Measurements from ENCODE around the gene ACTN1.

Gene ACTN1

DNA sequence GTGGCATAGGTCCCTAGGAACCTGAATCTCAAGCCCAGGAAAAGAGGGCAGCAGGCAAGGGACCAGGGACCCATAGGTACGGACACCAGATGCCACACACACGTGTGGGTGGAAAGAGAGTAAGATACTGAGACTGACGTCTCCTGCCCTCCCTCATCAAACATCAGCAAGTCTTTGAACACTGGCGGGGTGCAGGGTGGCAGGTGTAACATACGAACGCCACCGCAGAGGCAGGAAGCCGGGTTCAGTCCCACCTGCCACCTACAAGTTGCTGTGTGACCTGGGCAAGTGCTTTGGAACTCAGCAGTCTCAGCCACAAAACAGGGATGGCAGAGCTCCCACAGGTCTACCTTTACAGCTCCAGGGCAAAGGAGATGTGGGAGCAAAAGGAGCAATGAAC, 11.1 kb downstream of the ACTN1 start:
- Histone ChIP-seq H3K27ac (ENCODE audit: low read length) (no peak overlapping the region), H3K4me1 (ENCODE audit: control insufficient read depth in 1 of 2, insufficient read depth in 2 of 2, low read length in 2 of 2) (peaks cover 26 to 95% of the 10 kb centered on the region in 2 donors), H3K4me3 (ENCODE audit: low read depth in 1 of 2, low read length in 2 of 2) (peak overlapping the region in 1 of 2 donors; percentile 7), H3K9me3 (ENCODE audit: control insufficient read depth in 1 of 2, low read length in 2 of 2) (no peaks in the 10 kb centered on the region), H3K36me3 (ENCODE audit: control insufficient read depth in 1 of 2, insufficient read depth in 2 of 2, low read length in 2 of 2) (peaks cover 4 to 5% of the 10 kb centered on the region in 2 donors), H3K27me3 (ENCODE audit: low read depth, low read length) (no peaks in the 10 kb centered on the region)

GRCh38 chr14:68967459-68967940, 11.6 kb downstream of the ACTN1 start:
- Histone ChIP-seq H3K9me3 (ENCODE audit: control insufficient read depth in 1 of 2, low read length in 2 of 2) (no peaks in the 10 kb centered on the region), H3K4me3 (ENCODE audit: low read depth in 1 of 2, low read length in 2 of 2) (peak overlapping the region in 1 of 2 donors; percentile 11), H3K27me3 (ENCODE audit: low read depth, low read length) (no peaks in the 10 kb centered on the region), H3K4me1 (ENCODE audit: control insufficient read depth in 1 of 2, insufficient read depth in 2 of 2, low read length in 2 of 2) (peaks cover 26 to 95% of the 10 kb centered on the region in 2 donors), H3K27ac (ENCODE audit: low read length) (no peak overlapping the region), H3K36me3 (ENCODE audit: control insufficient read depth in 1 of 2, insufficient read depth in 2 of 2, low read length in 2 of 2) (peaks cover 4 to 5% of the 10 kb centered on the region in 2 donors)

DNA sequence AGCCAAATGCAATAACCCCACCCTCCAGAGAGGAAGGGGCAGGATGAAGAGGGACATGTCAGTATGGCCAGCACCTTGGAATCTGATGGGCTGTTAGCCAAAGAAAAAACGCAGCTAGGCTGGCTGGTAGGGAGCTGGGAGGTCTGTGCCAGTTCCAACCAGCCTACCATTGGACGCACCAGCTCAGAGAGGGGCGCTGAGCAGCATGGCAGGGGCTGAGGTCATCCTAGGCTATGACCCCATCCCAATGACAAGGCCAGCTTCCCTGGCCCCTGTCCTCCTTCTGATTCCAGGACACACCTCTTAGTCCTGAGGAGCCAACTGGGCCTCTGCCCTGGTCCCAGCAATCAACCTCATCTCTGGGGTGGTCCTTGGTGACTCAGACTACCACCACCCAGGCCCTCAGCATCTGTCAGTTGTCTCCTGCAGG, 12.2 kb downstream of the ACTN1 start:
- no peaks in the 10 kb centered on the region for H3K27me3 ChIP-seq (ENCODE audit: low read depth, low read length)
- H3K9me3 ChIP-seq (ENCODE audit: control insufficient read depth in 1 of 2, low read length in 2 of 2) = no peaks in the 10 kb centered on the region
- peaks cover 4 to 5% of the 10 kb centered on the region in 2 donors for H3K36me3 ChIP-seq (ENCODE audit: control insufficient read depth in 1 of 2, insufficient read depth in 2 of 2, low read length in 2 of 2)
- H3K4me1 ChIP-seq (ENCODE audit: control insufficient read depth in 1 of 2, insufficient read depth in 2 of 2, low read length in 2 of 2) = peaks cover 26 to 95% of the 10 kb centered on the region in 2 donors
- peak overlapping the region in 1 of 2 donors; percentile 11 for H3K4me3 ChIP-seq (ENCODE audit: low read depth in 1 of 2, low read length in 2 of 2)
- H3K27ac ChIP-seq (ENCODE audit: low read length) = peak overlapping the region; percentile 50

- peaks cover 22 to 96% of the 10 kb centered on the region in 2 donors for H3K4me1 ChIP-seq (ENCODE audit: control insufficient read depth in 1 of 2, insufficient read depth in 2 of 2, low read length in 2 of 2)
- no peaks in the 10 kb centered on the region for H3K36me3 ChIP-seq (ENCODE audit: control insufficient read depth in 1 of 2, insufficient read depth in 2 of 2, low read length in 2 of 2)
- H3K27ac ChIP-seq (ENCODE audit: low read length) = peak overlapping the region; percentile 41
- no peaks in the 10 kb centered on the region for H3K27me3 ChIP-seq (ENCODE audit: low read depth, low read length)
- no peak overlapping the region for H3K4me3 ChIP-seq (ENCODE audit: low read depth in 1 of 2, low read length in 2 of 2)
- no peaks in the 10 kb centered on the region for H3K9me3 ChIP-seq (ENCODE audit: control insufficient read depth in 1 of 2, low read length in 2 of 2)
These were observed 13.8 kb downstream of the ACTN1 start for GRCh38 chr14:68965261-68965761.

- Histone ChIP-seq H3K27me3 (ENCODE audit: low read depth, low read length) (no peaks in the 10 kb centered on the region), H3K4me3 (ENCODE audit: low read depth in 1 of 2, low read length in 2 of 2) (peak overlapping the region in 1 of 2 donors; percentile 10), H3K27ac (ENCODE audit: low read length) (peak overlapping the region; percentile 41), H3K9me3 (ENCODE audit: control insufficient read depth in 1 of 2, low read length in 2 of 2) (no peaks in the 10 kb centered on the region), H3K4me1 (ENCODE audit: control insufficient read depth in 1 of 2, insufficient read depth in 2 of 2, low read length in 2 of 2) (peaks cover 22 to 90% of the 10 kb centered on the region in 2 donors), H3K36me3 (ENCODE audit: control insufficient read depth in 1 of 2, insufficient read depth in 2 of 2, low read length in 2 of 2) (no peaks in the 10 kb centered on the region)
These were observed 14.6 kb downstream of the ACTN1 start for GRCh38 chr14:68964300-68965093.

DNA sequence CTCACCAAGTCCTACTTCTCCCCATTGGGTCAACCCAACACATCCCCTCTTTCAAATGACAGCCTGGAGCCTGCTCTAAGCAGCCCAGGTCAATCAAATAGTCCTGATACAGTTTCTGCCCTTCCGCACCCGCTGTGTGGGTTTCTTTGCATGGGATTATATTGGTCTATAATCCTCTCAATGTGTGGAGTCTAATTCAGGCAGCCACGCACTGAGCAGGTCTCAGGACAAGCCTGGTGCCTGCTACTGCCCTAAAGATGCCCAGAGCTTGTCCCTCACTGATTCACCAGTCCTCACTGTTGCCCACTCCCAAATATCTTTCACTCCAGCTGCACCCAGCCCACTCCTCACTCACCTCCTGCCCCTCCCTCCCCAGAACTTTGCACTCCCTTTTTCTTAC, 16.4 kb downstream of the ACTN1 start:
- Histone ChIP-seq H3K36me3 (ENCODE audit: control insufficient read depth in 1 of 2, insufficient read depth in 2 of 2, low read length in 2 of 2) (peaks cover 0 to under 1% of the 10 kb centered on the region in 2 donors), H3K4me1 (ENCODE audit: control insufficient read depth in 1 of 2, insufficient read depth in 2 of 2, low read length in 2 of 2) (peaks cover 32 to 89% of the 10 kb centered on the region in 2 donors), H3K9me3 (ENCODE audit: control insufficient read depth in 1 of 2, low read length in 2 of 2) (no peaks in the 10 kb centered on the region), H3K27me3 (ENCODE audit: low read depth, low read length) (no peaks in the 10 kb centered on the region), H3K4me3 (ENCODE audit: low read depth in 1 of 2, low read length in 2 of 2) (peak overlapping the region in 1 of 2 donors; percentile 9), H3K27ac (ENCODE audit: low read length) (no peak overlapping the region)

DNA sequence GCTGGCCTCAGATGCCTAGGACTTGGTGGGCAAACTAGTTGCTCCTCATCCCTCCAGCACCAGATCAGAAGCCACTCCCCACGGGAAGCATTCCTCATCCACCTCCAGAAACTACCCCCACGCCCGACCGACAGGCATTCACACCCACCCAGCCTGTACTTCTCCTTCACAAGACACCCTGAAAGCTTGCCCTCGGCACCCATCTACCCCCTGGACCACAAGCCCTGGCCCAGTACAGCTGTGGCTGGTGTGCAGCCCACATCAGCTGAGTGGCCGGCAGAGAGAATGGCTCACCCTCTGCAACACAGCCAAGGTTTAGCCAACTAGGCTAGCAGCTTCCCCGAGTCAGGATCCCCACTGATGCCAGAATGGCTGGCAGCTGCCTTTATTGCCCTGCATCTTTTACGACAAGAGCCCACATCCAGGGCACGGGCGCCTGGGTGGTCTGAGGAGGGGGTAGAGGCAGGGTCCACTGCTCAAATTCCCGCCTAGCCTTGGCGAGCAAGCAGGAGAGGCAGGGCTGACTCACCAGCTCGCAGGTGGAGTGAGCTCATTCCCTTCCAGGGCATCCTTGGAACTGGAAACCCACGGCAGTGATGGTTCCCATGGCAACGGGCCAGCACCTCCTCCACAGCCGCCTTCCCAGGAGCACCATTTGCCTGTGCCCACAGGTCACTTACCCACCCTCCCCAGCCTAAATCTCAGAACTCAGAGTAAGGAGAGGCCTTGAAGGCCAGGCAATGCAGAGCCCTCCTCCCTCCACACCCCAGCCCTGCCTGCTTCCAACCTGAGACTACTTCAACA, 17.1 kb downstream of the ACTN1 start:
- H3K27me3 ChIP-seq (ENCODE audit: low read depth, low read length) = no peaks in the 10 kb centered on the region
- peak overlapping the region in 1 of 2 donors; percentile 9 for H3K4me3 ChIP-seq (ENCODE audit: low read depth in 1 of 2, low read length in 2 of 2)
- peaks cover 38 to 89% of the 10 kb centered on the region in 2 donors for H3K4me1 ChIP-seq (ENCODE audit: control insufficient read depth in 1 of 2, insufficient read depth in 2 of 2, low read length in 2 of 2)
- no peaks in the 10 kb centered on the region for H3K9me3 ChIP-seq (ENCODE audit: control insufficient read depth in 1 of 2, low read length in 2 of 2)
- peaks cover 0 to 5% of the 10 kb centered on the region in 2 donors for H3K36me3 ChIP-seq (ENCODE audit: control insufficient read depth in 1 of 2, insufficient read depth in 2 of 2, low read length in 2 of 2)
- H3K27ac ChIP-seq (ENCODE audit: low read length) = no peak overlapping the region

GRCh38 chr14:68961361-68961760, 17.7 kb downstream of the ACTN1 start:
- H3K4me1 ChIP-seq (ENCODE audit: control insufficient read depth in 1 of 2, insufficient read depth in 2 of 2, low read length in 2 of 2) = peaks cover 42 to 89% of the 10 kb centered on the region in 2 donors
- H3K9me3 ChIP-seq (ENCODE audit: control insufficient read depth in 1 of 2, low read length in 2 of 2) = no peaks in the 10 kb centered on the region
- peak overlapping the region in 1 of 2 donors; percentile 5 for H3K4me3 ChIP-seq (ENCODE audit: low read depth in 1 of 2, low read length in 2 of 2)
- H3K36me3 ChIP-seq (ENCODE audit: control insufficient read depth in 1 of 2, insufficient read depth in 2 of 2, low read length in 2 of 2) = peaks cover 0 to 5% of the 10 kb centered on the region in 2 donors
- H3K27ac ChIP-seq (ENCODE audit: low read length) = no peak overlapping the region
- H3K27me3 ChIP-seq (ENCODE audit: low read depth, low read length) = no peaks in the 10 kb centered on the region

GRCh38 chr14:68960123-68960522, 19.0 kb downstream of the ACTN1 start:
- H3K36me3 ChIP-seq (ENCODE audit: control insufficient read depth in 1 of 2, insufficient read depth in 2 of 2, low read length in 2 of 2) = peaks cover 0 to 5% of the 10 kb centered on the region in 2 donors
- H3K27ac ChIP-seq (ENCODE audit: low read length) = no peak overlapping the region
- H3K4me3 ChIP-seq (ENCODE audit: low read depth in 1 of 2, low read length in 2 of 2) = no peak overlapping the region
- H3K9me3 ChIP-seq (ENCODE audit: control insufficient read depth in 1 of 2, low read length in 2 of 2) = no peaks in the 10 kb centered on the region
- H3K4me1 ChIP-seq (ENCODE audit: control insufficient read depth in 1 of 2, insufficient read depth in 2 of 2, low read length in 2 of 2) = peaks cover 46 to 89% of the 10 kb centered on the region in 2 donors
- no peaks in the 10 kb centered on the region for H3K27me3 ChIP-seq (ENCODE audit: low read depth, low read length)

GRCh38 chr14:68959035-68959434, 20.1 kb downstream of the ACTN1 start:
- Histone ChIP-seq H3K4me1 (ENCODE audit: control insufficient read depth in 1 of 2, insufficient read depth in 2 of 2, low read length in 2 of 2) (peaks cover 42 to 86% of the 10 kb centered on the region in 2 donors), H3K4me3 (ENCODE audit: low read depth in 1 of 2, low read length in 2 of 2) (no peak overlapping the region)

DNA sequence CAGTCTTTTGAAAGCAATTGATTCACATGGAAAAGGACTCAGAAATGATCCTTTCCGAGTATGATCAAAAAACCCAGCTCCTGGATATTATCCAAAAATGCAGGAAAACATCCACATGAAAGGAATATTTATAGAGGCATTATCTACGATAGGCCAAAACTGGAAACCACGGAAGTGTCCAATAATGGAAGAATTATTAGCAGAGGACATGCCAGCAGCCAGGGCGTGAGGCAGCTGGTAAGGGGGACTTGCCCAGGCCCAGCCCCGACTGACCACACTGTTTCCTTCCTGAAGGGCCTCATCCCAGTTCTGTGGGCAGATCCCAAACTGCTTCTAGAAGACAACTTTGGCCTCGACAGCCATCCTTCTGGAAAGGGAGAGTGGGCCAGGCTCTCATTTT, 20.5 kb downstream of the ACTN1 start:
- Histone ChIP-seq H3K36me3 (ENCODE audit: control insufficient read depth in 1 of 2, insufficient read depth in 2 of 2, low read length in 2 of 2) (peaks cover 0 to 5% of the 10 kb centered on the region in 2 donors), H3K9me3 (ENCODE audit: control insufficient read depth in 1 of 2, low read length in 2 of 2) (no peaks in the 10 kb centered on the region), H3K27ac (ENCODE audit: low read length) (peak overlapping the region; percentile 37), H3K4me1 (ENCODE audit: control insufficient read depth in 1 of 2, insufficient read depth in 2 of 2, low read length in 2 of 2) (peaks cover 42 to 81% of the 10 kb centered on the region in 2 donors), H3K27me3 (ENCODE audit: low read depth, low read length) (no peaks in the 10 kb centered on the region), H3K4me3 (ENCODE audit: low read depth in 1 of 2, low read length in 2 of 2) (peak overlapping the region in 1 of 2 donors; percentile 4)

More at GRCh38 chr14:68959035-68959434, 20.1 kb downstream of the ACTN1 start:
- Histone ChIP-seq H3K27ac (ENCODE audit: low read length) (peak overlapping the region; percentile 37), H3K9me3 (ENCODE audit: control insufficient read depth in 1 of 2, low read length in 2 of 2) (no peaks in the 10 kb centered on the region), H3K27me3 (ENCODE audit: low read depth, low read length) (no peaks in the 10 kb centered on the region), H3K36me3 (ENCODE audit: control insufficient read depth in 1 of 2, insufficient read depth in 2 of 2, low read length in 2 of 2) (peaks cover 0 to 5% of the 10 kb centered on the region in 2 donors)
